SK-N-SH (cell line): ENCODE data around the gene SDC3.

Experiments
- CHD2 ChIP-seq: fragments of 150-350 bp; IDR thresholded peaks from 2 replicates; pipeline ENCODE4 v1.6.1; 2018; ENCODE audit warnings: low read length; ENCODE audit not compliant: partially characterized antibody
- EP300 ChIP-seq, 2 experiments: IDR thresholded peaks; 2 replicates each; pipeline versions ENCODE4 v1.4.0 to v1.6.1; 2012; ENCODE audit warnings: borderline replicate concordance in 1 of 2, low read depth in 1 of 2, low read length in 1 of 2
- EZH2phosphoT487 ChIP-seq: fragments of 200-600 bp; sonication (generic); IDR thresholded peaks from 2 replicates; pipeline ENCODE4 v1.6.1; 2017; ENCODE audit warnings: low read depth, mixed run types, mild to moderate bottlenecking, antibody characterized with exemption, moderate library complexity, borderline replicate concordance
- JUND ChIP-seq: IDR thresholded peaks from 2 replicates; pipeline ENCODE4 v1.4.0; 2012
- POLR2AphosphoS5 ChIP-seq: IDR thresholded peaks from 2 replicates; pipeline ENCODE4 v1.6.1; 2012; ENCODE audit warnings: low read depth, low read length
- RFX5 ChIP-seq: IDR thresholded peaks from 2 replicates; pipeline ENCODE4 v1.6.1; 2012; ENCODE audit warnings: mild to moderate bottlenecking, improper control_type of control experiment, low read length
- TEAD4 ChIP-seq: IDR thresholded peaks from 2 replicates; pipeline ENCODE4 v1.4.0; 2012; ENCODE audit warnings: mild to moderate bottlenecking, borderline replicate concordance; ENCODE audit not compliant: insufficient read depth
- TF ChIP-seq, protein P1 (sequence below): fragments of 150-350 bp; IDR thresholded peaks from 2 replicates; pipeline ENCODE4 v1.6.1; 2017; ENCODE audit warnings: antibody characterized with exemption, low read length, low read depth, borderline replicate concordance
- TF ChIP-seq, protein P2 (sequence below): fragments of 200-600 bp; sonication (generic); IDR thresholded peaks from 2 replicates; pipeline ENCODE4 v1.6.1; 2017; ENCODE audit warnings: antibody characterized with exemption, mild to moderate bottlenecking, moderate library complexity
- TF ChIP-seq, protein P3 (sequence below): IDR thresholded peaks from 2 replicates; pipeline ENCODE4 v1.4.0; 2012; ENCODE audit warnings: low read depth
- TF ChIP-seq, protein P4 (sequence below): IDR thresholded peaks from 2 replicates; pipeline ENCODE4; 2012

DNA sequence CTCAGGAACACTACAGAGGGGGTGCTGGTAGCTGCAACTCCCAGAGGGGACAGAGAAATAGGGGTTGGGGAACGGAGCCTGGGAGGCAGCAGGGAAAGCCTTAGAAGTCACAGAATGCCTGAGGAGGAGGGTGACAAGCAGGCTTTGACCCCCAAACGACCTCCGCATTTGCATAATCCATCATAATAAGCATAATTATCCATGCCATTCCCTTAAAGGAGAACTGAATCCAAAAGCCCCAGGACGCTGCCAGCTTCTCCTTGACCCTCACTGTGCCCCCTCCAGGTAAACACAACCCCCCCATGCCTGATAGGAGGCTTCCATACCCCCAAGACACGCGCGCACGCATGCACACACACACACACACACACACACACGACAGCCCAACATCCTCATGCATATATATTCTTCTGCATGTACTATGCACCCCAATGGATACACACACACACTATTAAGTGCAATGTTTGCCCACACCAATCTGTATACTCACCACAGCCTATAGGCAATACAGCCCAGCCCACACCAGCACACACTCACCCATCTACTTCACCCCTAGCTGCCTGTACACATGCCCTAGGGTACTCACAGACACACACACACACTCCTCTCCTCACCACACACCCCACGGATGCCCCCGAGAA lies 27.8 kb downstream of the SDC3 start:
- TF ChIP-seq TEAD4 = no peak
- TF ChIP-seq, protein P1, sequence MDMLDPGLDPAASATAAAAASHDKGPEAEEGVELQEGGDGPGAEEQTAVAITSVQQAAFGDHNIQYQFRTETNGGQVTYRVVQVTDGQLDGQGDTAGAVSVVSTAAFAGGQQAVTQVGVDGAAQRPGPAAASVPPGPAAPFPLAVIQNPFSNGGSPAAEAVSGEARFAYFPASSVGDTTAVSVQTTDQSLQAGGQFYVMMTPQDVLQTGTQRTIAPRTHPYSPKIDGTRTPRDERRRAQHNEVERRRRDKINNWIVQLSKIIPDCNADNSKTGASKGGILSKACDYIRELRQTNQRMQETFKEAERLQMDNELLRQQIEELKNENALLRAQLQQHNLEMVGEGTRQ = no peak
- TF ChIP-seq, protein P2, sequence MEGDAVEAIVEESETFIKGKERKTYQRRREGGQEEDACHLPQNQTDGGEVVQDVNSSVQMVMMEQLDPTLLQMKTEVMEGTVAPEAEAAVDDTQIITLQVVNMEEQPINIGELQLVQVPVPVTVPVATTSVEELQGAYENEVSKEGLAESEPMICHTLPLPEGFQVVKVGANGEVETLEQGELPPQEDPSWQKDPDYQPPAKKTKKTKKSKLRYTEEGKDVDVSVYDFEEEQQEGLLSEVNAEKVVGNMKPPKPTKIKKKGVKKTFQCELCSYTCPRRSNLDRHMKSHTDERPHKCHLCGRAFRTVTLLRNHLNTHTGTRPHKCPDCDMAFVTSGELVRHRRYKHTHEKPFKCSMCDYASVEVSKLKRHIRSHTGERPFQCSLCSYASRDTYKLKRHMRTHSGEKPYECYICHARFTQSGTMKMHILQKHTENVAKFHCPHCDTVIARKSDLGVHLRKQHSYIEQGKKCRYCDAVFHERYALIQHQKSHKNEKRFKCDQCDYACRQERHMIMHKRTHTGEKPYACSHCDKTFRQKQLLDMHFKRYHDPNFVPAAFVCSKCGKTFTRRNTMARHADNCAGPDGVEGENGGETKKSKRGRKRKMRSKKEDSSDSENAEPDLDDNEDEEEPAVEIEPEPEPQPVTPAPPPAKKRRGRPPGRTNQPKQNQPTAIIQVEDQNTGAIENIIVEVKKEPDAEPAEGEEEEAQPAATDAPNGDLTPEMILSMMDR = no peak
- TF ChIP-seq, protein P3, sequence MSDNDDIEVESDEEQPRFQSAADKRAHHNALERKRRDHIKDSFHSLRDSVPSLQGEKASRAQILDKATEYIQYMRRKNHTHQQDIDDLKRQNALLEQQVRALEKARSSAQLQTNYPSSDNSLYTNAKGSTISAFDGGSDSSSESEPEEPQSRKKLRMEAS = no peak
- no peak for TF ChIP-seq JUND
- TF ChIP-seq, protein P4, sequence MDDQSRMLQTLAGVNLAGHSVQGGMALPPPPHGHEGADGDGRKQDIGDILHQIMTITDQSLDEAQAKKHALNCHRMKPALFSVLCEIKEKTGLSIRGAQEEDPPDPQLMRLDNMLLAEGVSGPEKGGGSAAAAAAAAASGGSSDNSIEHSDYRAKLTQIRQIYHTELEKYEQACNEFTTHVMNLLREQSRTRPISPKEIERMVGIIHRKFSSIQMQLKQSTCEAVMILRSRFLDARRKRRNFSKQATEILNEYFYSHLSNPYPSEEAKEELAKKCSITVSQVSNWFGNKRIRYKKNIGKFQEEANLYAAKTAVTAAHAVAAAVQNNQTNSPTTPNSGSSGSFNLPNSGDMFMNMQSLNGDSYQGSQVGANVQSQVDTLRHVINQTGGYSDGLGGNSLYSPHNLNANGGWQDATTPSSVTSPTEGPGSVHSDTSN = no peak
- TF ChIP-seq EP300 (IDR thresholded peaks at IDR 0.05; ENCODE audit: borderline replicate concordance in 1 of 2, low read depth in 1 of 2, low read length in 1 of 2) = no peak
- no peak for TF ChIP-seq RFX5
- no peak for TF ChIP-seq CHD2
- no peak for TF ChIP-seq POLR2AphosphoS5
- TF ChIP-seq EZH2phosphoT487 = no peak
